H1 (cell line): ENCODE measurements around the gene ZNF415. TPM values are rescaled to one million over a fixed set of nuclear protein-coding genes. Genes with fewer than 3 reads are reported as not detected.

Experiments used
- CTCF ChIA-PET: fragments of 300-600 bp; sonication (Branson Sonifier 250); formaldehyde crosslinking; loops from one replicate; lab custom pipeline; 2021; ENCODE audit not compliant: partially characterized antibody; lab: Charles Lee
- POLR2A ChIA-PET: fragments of 300-600 bp; sonication (Branson Sonifier 250); formaldehyde crosslinking; loops from one replicate; lab custom pipeline; 2021; ENCODE audit warnings: inconsistent platforms; ENCODE audit not compliant: partially characterized antibody; lab: Charles Lee
- DNase-seq, 2 experiments: peaks; one replicate each; pipeline versions ENCODE4 v3.0.0 to v3.0.0-alpha.2; 2010 to 2022; ENCODE audit warnings: low spot score in 2 of 2, low read depth in 1 of 2, mixed read lengths in 1 of 2
- FAIRE-seq: peaks from 2 replicates; lab custom pipeline; 2011; peaks lifted over from hg19 to GRCh38; lab: Jason Lieb, UNC
- H2AFZ ChIP-seq: 2 replicates; pipeline ENCODE4 v1.8.1; 2012; ENCODE audit warnings: low read length, inconsistent platforms
- H2AK5ac ChIP-seq: 2 replicates; pipeline ENCODE4 v1.6.1; 2013; ENCODE audit warnings: low read depth, low read length
- H2BK120ac ChIP-seq: replicated peaks from 2 replicates; pipeline ENCODE3; 2013; ENCODE audit warnings: low read depth, low read length, inconsistent platforms
- H2BK12ac ChIP-seq: 2 replicates; pipeline ENCODE4 v1.6.1; 2013; ENCODE audit warnings: low read depth, low read length
- H2BK15ac ChIP-seq: 2 replicates; pipeline ENCODE4 v1.6.1; 2013; ENCODE audit warnings: low read length
- H2BK20ac ChIP-seq: 2 replicates; pipeline ENCODE4 v1.6.1; 2013; ENCODE audit warnings: low read length
- H2BK5ac ChIP-seq: 2 replicates; pipeline ENCODE4 v1.6.1; 2013; ENCODE audit warnings: low read depth, low read length
- H3K14ac ChIP-seq: 2 replicates; pipeline ENCODE4 v1.6.1; 2013; ENCODE audit warnings: inconsistent platforms; ENCODE audit not compliant: insufficient read length
- H3K18ac ChIP-seq: 2 replicates; pipeline ENCODE4 v1.6.1; 2013; ENCODE audit warnings: low read length; ENCODE audit errors: extremely low read depth
- H3K23ac ChIP-seq: 2 replicates; pipeline ENCODE4 v1.6.1; 2013; ENCODE audit warnings: inconsistent platforms; ENCODE audit not compliant: insufficient read length
- H3K23me2 ChIP-seq: 2 replicates; pipeline ENCODE4 v1.6.1; 2013; ENCODE audit warnings: low read depth, low read length
- H3K27ac ChIP-seq: 2 replicates; pipeline ENCODE4 v1.6.1; 2011; ENCODE audit warnings: low read depth, low read length, inconsistent platforms
- H3K27me3 ChIP-seq, 4 experiments: replicated peaks in 1 of 4; 1 replicate in 1 of 4; 2 replicates in 3 of 4; pipeline versions ENCODE4 v1.6.1 to v1.8.1; 2011 to 2013; ENCODE audit warnings: low read length in 3 of 4, mild to moderate bottlenecking in 3 of 4, inconsistent platforms in 2 of 4, mixed read lengths in 2 of 4, moderate library complexity in 1 of 4; ENCODE audit not compliant: control insufficient read depth in 3 of 4, insufficient read depth in 3 of 4; ENCODE audit errors: extremely low read depth in 1 of 4
- H3K36me3 ChIP-seq, 4 experiments: 2 replicates each; pipeline versions ENCODE4 v1.6.1 to v1.8.1; 2011 to 2013; ENCODE audit warnings: mild to moderate bottlenecking in 4 of 4, low read length in 3 of 4, moderate library complexity in 2 of 4, control low read depth in 1 of 4, inconsistent platforms in 1 of 4; ENCODE audit not compliant: insufficient read depth in 4 of 4, control insufficient read depth in 2 of 4
- H3K4ac ChIP-seq: replicated peaks from 2 replicates; pipeline ENCODE3; 2013; ENCODE audit warnings: low read length, low read depth, mixed read lengths, inconsistent platforms; ENCODE audit not compliant: insufficient read length
- H3K4me1 ChIP-seq, 4 experiments: replicated peaks in 1 of 4; 1 replicate in 1 of 4; 2 replicates in 3 of 4; pipeline versions ENCODE4 v1.6.1 to v1.8.1; 2011 to 2013; ENCODE audit warnings: low read length in 3 of 4, inconsistent platforms in 2 of 4, mixed read lengths in 1 of 4; ENCODE audit not compliant: insufficient read depth in 4 of 4, control insufficient read depth in 3 of 4
- H3K4me2 ChIP-seq, 2 experiments: 2 replicates each; pipeline versions ENCODE4 v1.6.1 to v1.8.1; 2011 to 2013; ENCODE audit warnings: low read depth in 2 of 2, low read length in 2 of 2, control low read depth in 1 of 2, inconsistent platforms in 1 of 2, mild to moderate bottlenecking in 1 of 2; ENCODE audit not compliant: insufficient read depth in 1 of 2
- H3K4me3 ChIP-seq, 4 experiments: fragments of 200-600, 300-600 bp in 1 of 4; sonication (generic), shearing (Covaris generic), sonication (Bioruptor Twin) in 1 of 4; 2 replicates each; pipeline versions ENCODE4 v1.5.1 to v1.8.1; 2011 to 2016; ENCODE audit warnings: low read length in 4 of 4, low read depth in 3 of 4, control low read depth in 2 of 4, inconsistent platforms in 2 of 4, mild to moderate bottlenecking in 2 of 4, mixed read lengths in 1 of 4, moderate library complexity in 1 of 4; ENCODE audit not compliant: insufficient read depth in 2 of 4; ENCODE audit errors: extremely low read depth in 1 of 4
- H3K56ac ChIP-seq: replicated peaks from 2 replicates; pipeline ENCODE3; 2013; ENCODE audit warnings: low read depth, mild to moderate bottlenecking, mixed read lengths, low read length, inconsistent platforms; ENCODE audit not compliant: insufficient read length
- H3K79me1 ChIP-seq: 2 replicates; pipeline ENCODE4 v1.6.1; 2013; ENCODE audit warnings: low read depth, low read length, control low read depth
- H3K79me2 ChIP-seq, 2 experiments: 2 replicates each; pipeline versions ENCODE4 v1.6.1 to v1.8.1; 2012 to 2013; ENCODE audit warnings: low read length in 2 of 2, mild to moderate bottlenecking in 2 of 2, inconsistent platforms in 1 of 2; ENCODE audit not compliant: insufficient read depth in 2 of 2, control insufficient read depth in 1 of 2
- H3K9ac ChIP-seq, 4 experiments: replicated peaks in 1 of 4; 1 replicate in 1 of 4; 2 replicates in 3 of 4; pipeline versions ENCODE4 v1.6.1 to v1.8.1; 2011 to 2013; ENCODE audit warnings: low read depth in 3 of 4, low read length in 3 of 4, control low read depth in 2 of 4, mild to moderate bottlenecking in 2 of 4, moderate library complexity in 2 of 4, inconsistent platforms in 1 of 4; ENCODE audit errors: extremely low read depth in 1 of 4
- H3K9me3 ChIP-seq, 2 experiments: 2 replicates each; pipeline versions ENCODE4 v1.6.1 to v1.8.1; 2012 to 2013; ENCODE audit warnings: mild to moderate bottlenecking in 2 of 2, moderate library complexity in 2 of 2, control low read depth in 1 of 2, inconsistent platforms in 1 of 2, low read depth in 1 of 2, low read length in 1 of 2, mixed read lengths in 1 of 2; ENCODE audit not compliant: insufficient read depth in 2 of 2
- H4K20me1 ChIP-seq, 2 experiments: replicated peaks in 1 of 2; 2 replicates each; pipeline versions ENCODE3 to v1.8.1; 2011 to 2013; ENCODE audit warnings: inconsistent platforms in 2 of 2, low read length in 2 of 2, mild to moderate bottlenecking in 1 of 2; ENCODE audit not compliant: insufficient read depth in 2 of 2, control insufficient read depth in 1 of 2
- H4K5ac ChIP-seq: 2 replicates; pipeline ENCODE4 v1.6.1; 2013; ENCODE audit warnings: low read length, low read depth, mixed read lengths, inconsistent platforms; ENCODE audit not compliant: insufficient read length
- H4K8ac ChIP-seq: 2 replicates; pipeline ENCODE4 v1.8.0; 2013; ENCODE audit warnings: mild to moderate bottlenecking, moderate library complexity, low read length, inconsistent platforms; ENCODE audit not compliant: insufficient read depth; ENCODE audit errors: extremely low read depth
- H4K91ac ChIP-seq: replicated peaks from 2 replicates; pipeline ENCODE3; 2013; ENCODE audit warnings: low read length, mixed read lengths, inconsistent platforms; ENCODE audit not compliant: insufficient read length
- CEBPB ChIP-seq: IDR thresholded peaks from 2 replicates; pipeline ENCODE4 v1.6.1; 2012; ENCODE audit warnings: low read depth, low read length
- EGR1 ChIP-seq: IDR thresholded peaks from 2 replicates; pipeline ENCODE4 v1.6.1; 2011; ENCODE audit warnings: low read depth, low read length, borderline replicate concordance
- EP300 ChIP-seq, 2 experiments: IDR thresholded peaks; 1 replicate in 1 of 2; 2 replicates in 1 of 2; pipeline ENCODE4 v1.6.1; 2011 to 2012; ENCODE audit warnings: low read depth in 2 of 2, low read length in 2 of 2, mild to moderate bottlenecking in 2 of 2, borderline replicate concordance in 1 of 2, inconsistent platforms in 1 of 2, moderate library complexity in 1 of 2
- KDM1A ChIP-seq: fragments of 200-600, 300-600 bp; sonication (generic); IDR thresholded peaks from 2 replicates; pipeline ENCODE4 v1.7.1; 2016; ENCODE audit warnings: mild to moderate bottlenecking, low read length, borderline replicate concordance
- KDM4A ChIP-seq: IDR thresholded peaks from one replicate; pipeline ENCODE4 v1.7.1; 2012; ENCODE audit warnings: low read depth, mild to moderate bottlenecking, moderate library complexity, low read length, inconsistent platforms; ENCODE audit not compliant: severe bottlenecking
- POLR2AphosphoS5 ChIP-seq: IDR thresholded peaks from 2 replicates; pipeline ENCODE4 v1.6.1; 2011; ENCODE audit warnings: low read depth, low read length
- RBBP5 ChIP-seq: IDR thresholded peaks from 2 replicates; pipeline ENCODE4 v1.7.1; 2012; ENCODE audit warnings: low read depth, mild to moderate bottlenecking, inconsistent platforms, low read length, moderate library complexity, borderline replicate concordance
- RFX5 ChIP-seq: IDR thresholded peaks from 2 replicates; pipeline ENCODE4 v1.6.1; 2011; ENCODE audit warnings: low read depth, low read length, improper control_type of control experiment, borderline replicate concordance
- RNF2 ChIP-seq: fragments of 200-900, 300-1000 bp; sonication (generic); IDR thresholded peaks from 2 replicates; pipeline ENCODE4 v1.7.1; 2016; ENCODE audit warnings: borderline replicate concordance, low read depth, mild to moderate bottlenecking, antibody characterized with exemption, low read length; ENCODE audit not compliant: poor library complexity, severe bottlenecking; ENCODE audit errors: missing control alignments
- SIRT6 ChIP-seq: IDR thresholded peaks from one replicate; pipeline ENCODE4 v1.7.1; 2012; ENCODE audit warnings: low read length, inconsistent platforms
- SUZ12 ChIP-seq: fragments of 200-600 bp; sonication (generic); IDR thresholded peaks from 2 replicates; pipeline ENCODE4 v1.6.1; 2012; ENCODE audit warnings: mild to moderate bottlenecking, inconsistent platforms, low read length, moderate library complexity, mixed read lengths
- TAF7 ChIP-seq: optimal IDR thresholded peaks from 2 replicates; pipeline ENCODE3; 2011; ENCODE audit warnings: low read depth, mild to moderate bottlenecking, inconsistent platforms, low read length, moderate library complexity, borderline replicate concordance
- ZNF274 ChIP-seq: IDR thresholded peaks from 2 replicates; pipeline ENCODE4 v1.7.0; 2012; ENCODE audit warnings: low read length, borderline replicate concordance; ENCODE audit errors: extremely low read depth
- WGBS, 2 experiments: shearing (Covaris generic) in 1 of 2; methylation state at CpG; one replicate each; pipeline versions ENCODE4 v1.1.6 to v1.1.7; 2013 to 2015; ENCODE audit warnings: low lambda C conversion rate in 2 of 2, mixed read lengths in 2 of 2, inconsistent platforms in 1 of 2, low coverage in 1 of 2, missing lambda C conversion rate in 1 of 2; ENCODE audit not compliant: insufficient replicate concordance in 2 of 2, insufficient coverage in 1 of 2, insufficient read length in 1 of 2; ENCODE audit errors: extremely low coverage in 1 of 2, missing lambda C conversion rate in 1 of 2; 5-methylcytosine and 5-hydroxymethylcytosine counted together
- polyA plus RNA-seq, 7 experiments: library from polyadenylated mRNA; depleted of rRNA in 3 of 7; stranded (reverse) in 5 of 7; unstranded in 2 of 7; fragments of >200 nt in 5 of 7; fragments of 200-250 nt in 2 of 7; gene quantifications; 1 replicate in 5 of 7; 2 replicates in 1 of 7; 4 replicates in 1 of 7; pipeline versions ENCODE4 v1.2.1 to v1.2.3, GENCODE V29; 2011 to 2013; ENCODE audit warnings: missing spikeins in 2 of 7, mixed read lengths in 2 of 7
- total RNA-seq: library from RNA; stranded (reverse); fragmentation: NEBNext Ultra II Directional; extraction: Animal tissue kit (Norgen Biotek cat#: 25700); gene quantifications from 2 replicates; pipeline ENCODE4 v1.2.1, GENCODE V29; 2021

The ZNF415 gene
- total and polyA plus RNA-seq, 2 of the 8 experiments (the other 6 are each of a cell fraction or from before 2014, with no cell fraction given), result 5.8 to 9.7 TPM

GRCh38 chr19:53085496-53085895, 47.2 kb downstream of the ZNF415 start:
- DNase-seq, result no peak
- Histone ChIP-seq H3K79me1 (peaks cover 2% of the 10 kb centered on the region; the same call in 1 of the 2 replicates), H3K9ac (no peak overlapping the region), H2BK15ac (no peak overlapping the region), H2AFZ (no peak overlapping the region), H3K14ac (no peak overlapping the region), H2BK5ac (no peak overlapping the region), H3K27ac (no peak overlapping the region), H4K8ac (no peak overlapping the region), H3K23ac (no peak overlapping the region), H3K56ac (no peak overlapping the region), H3K4me1 (no peaks in the 10 kb centered on the region), H3K4ac (no peak overlapping the region), H4K20me1 (peaks cover 0 to 2% of the 10 kb centered on the region in 2 experiments), H3K23me2 (no peaks in the 10 kb centered on the region), H2BK120ac (no peak overlapping the region), H3K27me3 (no peaks in the 10 kb centered on the region), H3K18ac (no peak overlapping the region), H4K91ac (no peak overlapping the region), H3K79me2 (peaks cover 0 to 2% of the 10 kb centered on the region in 2 experiments; a peak in 1 of 4 replicates), H4K5ac (no peak overlapping the region), H3K9me3 (no peaks in the 10 kb centered on the region), H3K4me3 (no peak overlapping the region), H2AK5ac (no peak overlapping the region), H2BK20ac (no peak overlapping the region), H2BK12ac (no peak overlapping the region), H3K4me2 (no peak overlapping the region), H3K36me3 (peaks cover 7 to 36% (median 21%) of the 10 kb centered on the region in 4 experiments; a peak in 6 of 8 replicates)
- WGBS, 2 experiments, result 94% methylated on average over 7 of the region's 7 CpGs; no CpG with 5 or more reads in 1 of the 2 experiments
- POLR2A ChIA-PET, result interaction anchor here (1.1 kb wide), 1 partner anchor 11 kb away, joined by 4 read pairs; no protein-coding TSS in a partner anchor
- no peak for TF ChIP-seq RFX5
- no peak for TF ChIP-seq SUZ12
- TF ChIP-seq CEBPB, result no peak
- TF ChIP-seq RNF2, result no peak
- TF ChIP-seq ZNF274, result no peak
- TF ChIP-seq EGR1, result no peak
- no peak for TF ChIP-seq SIRT6
- TF ChIP-seq POLR2AphosphoS5, result no peak
- TF ChIP-seq RBBP5, result no peak
- no peak for TF ChIP-seq EP300 (IDR thresholded peaks at IDR 0.05; ENCODE audit: borderline replicate concordance in 1 of 2, low read depth in 2 of 2, low read length in 2 of 2)
- TF ChIP-seq KDM1A, result no peak
- TF ChIP-seq TAF7, result no peak
- TF ChIP-seq KDM4A, result no peak
- CTCF ChIA-PET, result interaction anchor here (0.7 to 2.0 kb wide), 2 partner anchors 9 to 248 kb away, joined by 3 to 17 read pairs; no protein-coding TSS in a partner anchor
- no peak for FAIRE-seq
